DMS 273 (cell line): ENCODE results near the gene FAM174B.
A peak's percentile ranks its signal among the peaks of the same experiment; 100 is the strongest.

Source experiments
- DNase-seq: peaks from one replicate; lab custom pipeline; 2025; ENCODE audit not compliant: unreplicated experiment; lab: John Stamatoyannopoulos, UW

The FAM174B gene

GRCh38 chr15:92665100-92665555 is 9.6 kb upstream of the FAM174B start:
- peak; percentile 16 for DNase-seq

GRCh38 chr15:92664178-92664900 is 8.8 kb upstream of the FAM174B start:
- DNase-seq, result no peak

- DNase-seq, result no peak
Observed at GRCh38 chr15:92663250-92663951, 7.8 kb upstream of the FAM174B start.

GRCh38 chr15:92662762-92663161 is 7.2 kb upstream of the FAM174B start:
- no peak for DNase-seq

- no peak for DNase-seq
Observed at GRCh38 chr15:92661956-92662355, 6.4 kb upstream of the FAM174B start.

- DNase-seq, result no peak
Observed at GRCh38 chr15:92661069-92661468, 5.5 kb upstream of the FAM174B start.

GRCh38 chr15:92657486-92657885 is 1.9 kb upstream of the FAM174B start:
- DNase-seq, result no peak

GRCh38 chr15:92656089-92656488 is 514 bp upstream of the FAM174B start:
- DNase-seq, result peak; percentile 43

GRCh38 chr15:92654662-92655061 is 913 bp downstream of the FAM174B start:
- no peak for DNase-seq

GRCh38 chr15:92653836-92654539 is 1.6 kb downstream of the FAM174B start:
- DNase-seq, result peak; percentile 66

- no peak for DNase-seq
Observed at GRCh38 chr15:92653366-92653765, 2.2 kb downstream of the FAM174B start.

- DNase-seq, result no peak
Observed at GRCh38 chr15:92652576-92652966, 3.0 kb downstream of the FAM174B start.

GRCh38 chr15:92651877-92652575 is 3.5 kb downstream of the FAM174B start:
- no peak for DNase-seq

GRCh38 chr15:92650966-92651365 is 4.6 kb downstream of the FAM174B start:
- no peak for DNase-seq

- peak; percentile 64 for DNase-seq
Observed at GRCh38 chr15:92650256-92650655, 5.3 kb downstream of the FAM174B start.

GRCh38 chr15:92648190-92648875 is 7.2 kb downstream of the FAM174B start:
- no peak for DNase-seq

- DNase-seq, result no peak
Observed at GRCh38 chr15:92647467-92648163, 8.0 kb downstream of the FAM174B start.

- DNase-seq, result peak; percentile 9
Observed at GRCh38 chr15:92646216-92646615, 9.4 kb downstream of the FAM174B start.

- DNase-seq, result no peak
Observed at GRCh38 chr15:92645731-92646130, 9.8 kb downstream of the FAM174B start.

GRCh38 chr15:92645051-92645631 is 10.4 kb downstream of the FAM174B start:
- DNase-seq, result peak; percentile 64
